GM23338 (cell line): ENCODE data around the gene ZDHHC8. TPM values are rescaled to one million over a fixed set of nuclear protein-coding genes. Genes with fewer than 3 reads are reported as not detected.

Experiments used
- ATAC-seq: fragments of 200-7000 bp; cut with Tn5 transposase; 3 replicates; pipeline ENCODE4 v1.9.1; 2020
- DNase-seq: peaks from one replicate; pipeline ENCODE4 v3.0.0-alpha.2; 2015; ENCODE audit warnings: low spot score
- H2AFZ ChIP-seq: fragments of 200-600 bp; sonication (generic); 2 replicates; pipeline ENCODE4 v1.8.0; 2016; ENCODE audit warnings: antibody characterized with exemption, mild to moderate bottlenecking, moderate library complexity
- H3F3A ChIP-seq: fragments of 200-600 bp; sonication (generic); replicated peaks from 2 replicates; pipeline ENCODE4 v1.8.0; 2017; ENCODE audit warnings: antibody characterized with exemption, mixed run types, low read depth
- H3K27ac ChIP-seq: fragments of 200-600 bp; sonication (generic); 2 replicates; pipeline ENCODE4 v1.6.1; 2016; ENCODE audit warnings: low read depth
- H3K27me3 ChIP-seq: fragments of 200-600 bp; sonication (generic); 2 replicates; pipeline ENCODE4 v1.8.0; 2016; ENCODE audit warnings: mild to moderate bottlenecking, mixed run types, moderate library complexity; ENCODE audit not compliant: insufficient read depth
- H3K36me3 ChIP-seq: fragments of 200-600 bp; sonication (generic); 2 replicates; pipeline ENCODE4 v1.8.0; 2016; ENCODE audit warnings: mild to moderate bottlenecking; ENCODE audit not compliant: insufficient read depth
- H3K4me1 ChIP-seq: fragments of 200-600 bp; sonication (generic); 2 replicates; pipeline ENCODE4 v1.8.0; 2016; ENCODE audit warnings: mild to moderate bottlenecking, moderate library complexity; ENCODE audit not compliant: insufficient read depth
- H3K4me2 ChIP-seq: fragments of 200-600 bp; sonication (generic); 2 replicates; pipeline ENCODE4 v1.7.1; 2017; ENCODE audit warnings: mixed run types
- H3K4me3 ChIP-seq: fragments of 200-600 bp; sonication (generic); 2 replicates; pipeline ENCODE4 v1.6.1; 2016; ENCODE audit warnings: mixed run types
- H3K79me2 ChIP-seq: fragments of 200-600 bp; sonication (generic); replicated peaks from 2 replicates; pipeline ENCODE4 v1.8.0; 2017; ENCODE audit warnings: mild to moderate bottlenecking; ENCODE audit not compliant: insufficient read depth
- H3K9me2 ChIP-seq: fragments of 200-600 bp; sonication (generic); 2 replicates; pipeline ENCODE4 v1.8.0; 2017; ENCODE audit not compliant: insufficient read depth
- H4K20me1 ChIP-seq: fragments of 200-600 bp; sonication (generic); replicated peaks from 2 replicates; pipeline ENCODE4 v1.8.0; 2017; ENCODE audit warnings: mild to moderate bottlenecking; ENCODE audit not compliant: insufficient read depth
- H3K27ac Mint-ChIP-seq: 2 replicates; pipeline ENCODE4 v1.8.0; 2020; ENCODE audit warnings: inconsistent platforms, mild to moderate bottlenecking, moderate library complexity, mixed read lengths
- H3K27me3 Mint-ChIP-seq: 3 replicates; pipeline ENCODE4 v1.8.0; 2022; ENCODE audit warnings: low read depth, mild to moderate bottlenecking, moderate library complexity, mixed read lengths, inconsistent platforms; ENCODE audit not compliant: insufficient read depth, poor library complexity
- H3K36me3 Mint-ChIP-seq: 3 replicates; pipeline ENCODE4 v1.8.0; 2021; ENCODE audit warnings: low read depth, mild to moderate bottlenecking, inconsistent platforms, moderate library complexity, mixed read lengths
- H3K4me1 Mint-ChIP-seq: 3 replicates; pipeline ENCODE4 v1.8.0; 2020; ENCODE audit warnings: mild to moderate bottlenecking, inconsistent platforms, mixed read lengths
- H3K4me3 Mint-ChIP-seq: 3 replicates; pipeline ENCODE4 v1.8.0; 2021; ENCODE audit warnings: moderate library complexity, mild to moderate bottlenecking, inconsistent platforms, mixed read lengths
- H3K9me3 Mint-ChIP-seq: 3 replicates; pipeline ENCODE4 v1.8.0; 2020; ENCODE audit warnings: moderate library complexity, mild to moderate bottlenecking, inconsistent platforms, mixed read lengths
- CREB1 ChIP-seq: fragments of 250-450 bp; sonication (Bioruptor Pico); IDR thresholded peaks from 2 replicates; pipeline ENCODE4 v1.5.0; 2020; ENCODE audit warnings: low read depth, mild to moderate bottlenecking, moderate library complexity
- ETS1 ChIP-seq: IDR thresholded peaks from 2 replicates; pipeline ENCODE4 v1.6.1; 2016; ENCODE audit warnings: antibody characterized with exemption
- EZH2phosphoT487 ChIP-seq: fragments of 200-600 bp; sonication (generic); IDR thresholded peaks from one replicate; pipeline ENCODE4 v1.8.1; 2018; ENCODE audit warnings: antibody characterized with exemption; ENCODE audit not compliant: unreplicated experiment
- NANOG ChIP-seq: IDR thresholded peaks from 2 replicates; pipeline ENCODE4 v1.6.1; 2016; ENCODE audit warnings: antibody characterized with exemption, borderline replicate concordance
- POLR2AphosphoS5 ChIP-seq: IDR thresholded peaks from 2 replicates; pipeline ENCODE4 v1.6.1; 2016; ENCODE audit warnings: antibody characterized with exemption, low read depth
- STAT1 ChIP-seq: IDR thresholded peaks from one replicate; pipeline ENCODE4 v1.6.1; 2016; ENCODE audit warnings: antibody characterized with exemption; ENCODE audit not compliant: unreplicated experiment
- ZNF114 ChIP-seq: fragments of 250-450 bp; sonication (Bioruptor Pico); IDR thresholded peaks from 2 replicates; pipeline ENCODE4 v1.5.0; 2020; ENCODE audit warnings: mild to moderate bottlenecking, moderate library complexity
- polyA plus RNA-seq: library from polyadenylated mRNA; unstranded; fragments of >200 nt; fragmentation: Nextera tagmentation; extraction: Ambion mirVana; gene quantifications from 2 replicates; pipeline ENCODE4 v1.2.1, GENCODE V29; 2016
- total RNA-seq: library from RNA; depleted of rRNA; stranded (reverse); fragments of >200 nt; shearing (Covaris generic); gene quantifications from 2 replicates; pipeline ENCODE4 v1.2.3, GENCODE V29; 2014
- TF ChIP-seq, protein P1 (sequence below), 2 experiments: fragments of 200-600 bp in 1 of 2; sonication (generic) in 1 of 2; conservative IDR thresholded peaks; 2 replicates each; pipeline versions ENCODE4 v1.5.1 to v1.6.1; 2016 to 2017; ENCODE audit warnings: antibody characterized with exemption in 2 of 2, low read depth in 2 of 2, mild to moderate bottlenecking in 2 of 2, moderate library complexity in 1 of 2

Gene ZDHHC8
- total and polyA plus RNA-seq, 2 experiments from 2014 or later = 13.7 to 47.6 TPM

GRCh38 chr22:20102203-20102780, 29.3 kb upstream of the ZDHHC8 start:
- Histone ChIP-seq H4K20me1 (peaks cover 56% of the 10 kb centered on the region), H3K79me2 (peaks cover 58% of the 10 kb centered on the region), H3K4me1 (no peaks in the 10 kb centered on the region; the same call in 1 of the 2 replicates), H3K4me2 (no peak overlapping the region), H2AFZ (no peak overlapping the region), H3K4me3 (no peak overlapping the region), H3K27me3 (no peaks in the 10 kb centered on the region), H3K36me3 (peaks cover 26% of the 10 kb centered on the region), H3F3A (peaks cover 13% of the 10 kb centered on the region; the same call in 1 of the 2 replicates), H3K9me2 (no peaks in the 10 kb centered on the region), H3K27ac (no peak overlapping the region)
- ATAC-seq (peak; percentile 63), DNase-seq (peak; percentile 43)
- TF ChIP-seq, protein P1, sequence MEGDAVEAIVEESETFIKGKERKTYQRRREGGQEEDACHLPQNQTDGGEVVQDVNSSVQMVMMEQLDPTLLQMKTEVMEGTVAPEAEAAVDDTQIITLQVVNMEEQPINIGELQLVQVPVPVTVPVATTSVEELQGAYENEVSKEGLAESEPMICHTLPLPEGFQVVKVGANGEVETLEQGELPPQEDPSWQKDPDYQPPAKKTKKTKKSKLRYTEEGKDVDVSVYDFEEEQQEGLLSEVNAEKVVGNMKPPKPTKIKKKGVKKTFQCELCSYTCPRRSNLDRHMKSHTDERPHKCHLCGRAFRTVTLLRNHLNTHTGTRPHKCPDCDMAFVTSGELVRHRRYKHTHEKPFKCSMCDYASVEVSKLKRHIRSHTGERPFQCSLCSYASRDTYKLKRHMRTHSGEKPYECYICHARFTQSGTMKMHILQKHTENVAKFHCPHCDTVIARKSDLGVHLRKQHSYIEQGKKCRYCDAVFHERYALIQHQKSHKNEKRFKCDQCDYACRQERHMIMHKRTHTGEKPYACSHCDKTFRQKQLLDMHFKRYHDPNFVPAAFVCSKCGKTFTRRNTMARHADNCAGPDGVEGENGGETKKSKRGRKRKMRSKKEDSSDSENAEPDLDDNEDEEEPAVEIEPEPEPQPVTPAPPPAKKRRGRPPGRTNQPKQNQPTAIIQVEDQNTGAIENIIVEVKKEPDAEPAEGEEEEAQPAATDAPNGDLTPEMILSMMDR (conservative IDR thresholded peaks at IDR 0.05; ENCODE audit: low read depth in 2 of 2) = peak in 1 of 2 experiments; percentile 19; a peak in 1 of 4 replicates
- TF ChIP-seq CREB1 = no peak
- peaks cover 12% of the 10 kb centered on the region for H3K27me3 Mint-ChIP-seq
- H3K27ac Mint-ChIP-seq = no peak overlapping the region; the same call in 1 of the 2 replicates
- peaks cover 20% of the 10 kb centered on the region for H3K4me1 Mint-ChIP-seq
- H3K9me3 Mint-ChIP-seq = no peaks in the 10 kb centered on the region
- no peak overlapping the region for H3K4me3 Mint-ChIP-seq
- peaks cover 93% of the 10 kb centered on the region for H3K36me3 Mint-ChIP-seq

GRCh38 chr22:20105456-20106204, 26.0 kb upstream of the ZDHHC8 start:
- no peak overlapping the region for H3K27ac ChIP-seq
- peaks cover 45% of the 10 kb centered on the region for H4K20me1 ChIP-seq
- TF ChIP-seq STAT1 (no peak), ZNF114 (no peak), NANOG (no peak), POLR2AphosphoS5 (no peak)
- ATAC-seq = no peak
- H3K27ac Mint-ChIP-seq = no peak overlapping the region
- peaks cover 22% of the 10 kb centered on the region for H3K27me3 Mint-ChIP-seq
- no peak for DNase-seq
- peaks cover 21% of the 10 kb centered on the region for H3F3A ChIP-seq
- peaks cover 30% of the 10 kb centered on the region for H3K79me2 ChIP-seq
- no peaks in the 10 kb centered on the region for H3K9me3 Mint-ChIP-seq
- H2AFZ ChIP-seq = no peak overlapping the region
- peaks cover 88% of the 10 kb centered on the region for H3K36me3 Mint-ChIP-seq
- H3K4me1 ChIP-seq = no peaks in the 10 kb centered on the region; the same call in 1 of the 2 replicates
- peaks cover 10% of the 10 kb centered on the region for H3K4me1 Mint-ChIP-seq
- no peak overlapping the region for H3K4me2 ChIP-seq
- H3K4me3 Mint-ChIP-seq = no peak overlapping the region
- no peaks in the 10 kb centered on the region for H3K9me2 ChIP-seq
- no peak overlapping the region for H3K4me3 ChIP-seq
- peaks cover 23% of the 10 kb centered on the region for H3K36me3 ChIP-seq
- H3K27me3 ChIP-seq = no peaks in the 10 kb centered on the region

DNA sequence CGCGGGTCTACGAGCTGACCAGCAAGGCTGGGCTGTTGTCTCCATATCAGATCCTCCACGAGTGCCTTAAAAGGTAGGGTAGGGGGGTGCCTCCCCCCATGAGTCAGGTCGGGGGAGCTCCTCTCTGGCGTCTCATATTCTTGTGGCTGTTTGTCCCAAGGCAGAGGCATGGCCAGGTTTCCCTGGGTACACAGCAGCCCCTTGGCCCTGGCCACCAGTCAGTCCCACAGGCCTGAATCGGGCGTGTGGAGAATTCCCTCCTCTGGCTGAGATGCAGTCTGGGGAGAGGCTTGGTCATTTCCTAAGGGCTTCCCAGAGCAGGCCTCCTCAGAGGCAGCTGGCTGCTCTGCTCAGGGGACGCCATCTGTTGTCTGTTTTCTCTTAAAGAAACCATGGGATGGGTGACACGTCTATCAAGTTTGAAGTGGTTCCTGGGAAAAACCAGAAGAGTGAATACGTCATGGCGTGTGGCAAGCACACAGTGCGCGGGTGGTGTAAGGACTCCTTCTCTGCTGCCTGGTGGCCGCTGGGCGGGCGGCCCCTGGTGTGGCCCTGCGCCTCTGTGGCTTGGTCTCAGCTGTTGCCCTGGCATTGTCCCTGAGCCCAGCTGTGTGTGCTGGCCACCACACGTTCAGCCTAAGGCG, 25.3 kb upstream of the ZDHHC8 start:
- Mint-ChIP-seq H3K27me3 (peaks cover 29% of the 10 kb centered on the region), H3K4me3 (no peak overlapping the region)
- H3K27ac ChIP-seq = no peak overlapping the region
- TF ChIP-seq ETS1 = no peak
- TF ChIP-seq EZH2phosphoT487 = no peak

More for the DNA sequence above, 25.3 kb upstream of the ZDHHC8 start:
- peaks cover 25% of the 10 kb centered on the region for H3K79me2 ChIP-seq
- H3K9me3 Mint-ChIP-seq = no peaks in the 10 kb centered on the region
- no peak overlapping the region for H3K27ac Mint-ChIP-seq
- no peaks in the 10 kb centered on the region for H3K27me3 ChIP-seq
- H3F3A ChIP-seq = peaks cover 27% of the 10 kb centered on the region
- peaks cover 3% of the 10 kb centered on the region; the same call in 2 of the 3 replicates for H3K4me1 Mint-ChIP-seq
- H3K4me2 ChIP-seq = no peak overlapping the region
- DNase-seq = no peak
- H3K4me3 ChIP-seq = no peak overlapping the region
- peaks cover 48% of the 10 kb centered on the region for H4K20me1 ChIP-seq
- no peaks in the 10 kb centered on the region for H3K9me2 ChIP-seq
- no peaks in the 10 kb centered on the region for H3K4me1 ChIP-seq
- H3K36me3 Mint-ChIP-seq = peaks cover 88% of the 10 kb centered on the region
- peaks cover 23% of the 10 kb centered on the region for H3K36me3 ChIP-seq
- no peak overlapping the region for H2AFZ ChIP-seq
- ATAC-seq = no peak
